H9 (cell line): ENCODE measurements around the gene MICU1. TPM values are rescaled to one million over a fixed set of nuclear protein-coding genes. Genes with fewer than 3 reads are reported as not detected.

Experiments used
- DNase-seq: peaks from one replicate; pipeline ENCODE4 v3.0.0-alpha.2; 2017
- H2AFZ ChIP-seq: one replicate; pipeline ENCODE4 v1.6.1; 2013; ENCODE audit warnings: mild to moderate bottlenecking, low read length, control low read depth, moderate library complexity
- H2AK5ac ChIP-seq: 2 replicates; pipeline ENCODE4 v1.6.1; 2013; ENCODE audit warnings: low read length, control low read depth, mixed read lengths; ENCODE audit not compliant: insufficient read length
- H2BK120ac ChIP-seq: one replicate; pipeline ENCODE4 v1.6.1; 2013; ENCODE audit warnings: low read depth, mild to moderate bottlenecking, low read length, control low read depth, inconsistent platforms; ENCODE audit not compliant: poor library complexity, severe bottlenecking
- H2BK12ac ChIP-seq: 2 replicates; pipeline ENCODE4 v1.6.1; 2013; ENCODE audit warnings: low read length, control low read depth, mixed read lengths, low read depth; ENCODE audit not compliant: insufficient read length
- H2BK15ac ChIP-seq: 2 replicates; pipeline ENCODE4 v1.6.1; 2013; ENCODE audit warnings: low read depth, low read length, control low read depth
- H2BK20ac ChIP-seq: one replicate; pipeline ENCODE4 v1.6.1; 2013; ENCODE audit warnings: low read depth, mild to moderate bottlenecking, low read length, control low read depth, inconsistent platforms; ENCODE audit not compliant: poor library complexity, severe bottlenecking
- H2BK5ac ChIP-seq: 2 replicates; pipeline ENCODE4 v1.6.1; 2013; ENCODE audit warnings: low read length, control low read depth, mixed read lengths; ENCODE audit not compliant: insufficient read length
- H3K14ac ChIP-seq: 2 replicates; pipeline ENCODE4 v1.6.1; 2013; ENCODE audit warnings: low read length, control low read depth; ENCODE audit not compliant: insufficient read depth
- H3K18ac ChIP-seq: 2 replicates; pipeline ENCODE4 v1.6.1; 2013; ENCODE audit warnings: low read depth, mild to moderate bottlenecking, mixed read lengths, low read length, control low read depth; ENCODE audit not compliant: insufficient read length
- H3K23ac ChIP-seq: 2 replicates; pipeline ENCODE4 v1.6.1; 2013; ENCODE audit warnings: low read length, control low read depth, mixed read lengths, low read depth; ENCODE audit not compliant: insufficient read length
- H3K23me2 ChIP-seq: 2 replicates; pipeline ENCODE4 v1.6.1; 2013; ENCODE audit warnings: low read depth, mild to moderate bottlenecking, mixed read lengths, low read length, control low read depth; ENCODE audit not compliant: insufficient read length, poor library complexity, severe bottlenecking
- H3K27ac ChIP-seq: 2 replicates; pipeline ENCODE4 v1.5.1; 2013; ENCODE audit warnings: low read length, control low read depth, mixed read lengths, low read depth; ENCODE audit not compliant: insufficient read length
- H3K27me3 ChIP-seq: 2 replicates; pipeline ENCODE4 v1.6.1; 2013; ENCODE audit warnings: low read length, control low read depth, inconsistent platforms; ENCODE audit not compliant: insufficient read depth
- H3K4ac ChIP-seq: 2 replicates; pipeline ENCODE4 v1.6.1; 2013; ENCODE audit warnings: low read depth, mild to moderate bottlenecking, control low read depth, inconsistent platforms, low read length, moderate library complexity
- H3K4me1 ChIP-seq: 2 replicates; pipeline ENCODE4 v1.6.1; 2013; ENCODE audit warnings: low read length, control low read depth, inconsistent platforms; ENCODE audit not compliant: insufficient read depth
- H3K4me2 ChIP-seq: 2 replicates; pipeline ENCODE4 v1.6.1; 2013; ENCODE audit warnings: low read length, control low read depth, mixed read lengths; ENCODE audit not compliant: insufficient read length, insufficient read depth
- H3K56ac ChIP-seq: 2 replicates; pipeline ENCODE4 v1.6.1; 2013; ENCODE audit warnings: low read depth, mild to moderate bottlenecking, mixed read lengths, low read length, control low read depth; ENCODE audit not compliant: insufficient read length
- H3K79me1 ChIP-seq: 2 replicates; pipeline ENCODE4 v1.6.1; 2013; ENCODE audit warnings: low read depth, mild to moderate bottlenecking, moderate library complexity, low read length, control low read depth, inconsistent platforms; ENCODE audit not compliant: insufficient read depth, poor library complexity, severe bottlenecking
- H3K79me2 ChIP-seq: 2 replicates; pipeline ENCODE4 v1.6.1; 2013; ENCODE audit warnings: low read length, control low read depth, inconsistent platforms; ENCODE audit not compliant: insufficient read depth
- H3K9ac ChIP-seq: 2 replicates; pipeline ENCODE4 v1.6.1; 2013; ENCODE audit warnings: low read length, control low read depth, mixed read lengths; ENCODE audit not compliant: insufficient read length; ENCODE audit errors: extremely low read depth
- H3K9me3 ChIP-seq: one replicate; pipeline ENCODE4 v1.6.1; 2013; ENCODE audit warnings: low read depth, low read length, inconsistent platforms; ENCODE audit not compliant: control insufficient read depth
- H3T11ph ChIP-seq: one replicate; pipeline ENCODE4 v1.6.1; 2013; ENCODE audit warnings: mild to moderate bottlenecking, low read length, control low read depth, inconsistent platforms
- H4K20me1 ChIP-seq: one replicate; pipeline ENCODE4 v1.6.1; 2013; ENCODE audit not compliant: control insufficient read depth, insufficient read length, insufficient read depth
- H4K5ac ChIP-seq: 2 replicates; pipeline ENCODE4 v1.6.1; 2013; ENCODE audit warnings: low read depth, mild to moderate bottlenecking, mixed read lengths, low read length, control low read depth; ENCODE audit not compliant: insufficient read length
- H4K8ac ChIP-seq: replicated peaks from 2 replicates; pipeline ENCODE4 v1.6.1; 2013; ENCODE audit warnings: low read length, control low read depth, mixed read lengths, low read depth; ENCODE audit not compliant: insufficient read length
- H4K91ac ChIP-seq: 2 replicates; pipeline ENCODE4 v1.6.1; 2013; ENCODE audit warnings: low read depth, mild to moderate bottlenecking, moderate library complexity, mixed read lengths, low read length, control low read depth; ENCODE audit not compliant: insufficient read length
- H3K27ac Mint-ChIP-seq, 3 experiments: 2 replicates in 2 of 3; 3 replicates in 1 of 3; pipeline ENCODE4 v1.8.0; 2020 to 2021; ENCODE audit warnings: mixed read lengths in 3 of 3, mild to moderate bottlenecking in 1 of 3, moderate library complexity in 1 of 3
- H3K27me3 Mint-ChIP-seq: 2 replicates; pipeline ENCODE4 v1.8.0; 2021; ENCODE audit warnings: low read depth, mild to moderate bottlenecking, moderate library complexity, mixed read lengths
- H3K36me3 Mint-ChIP-seq, 3 experiments: 2 replicates in 2 of 3; 3 replicates in 1 of 3; pipeline ENCODE4 v1.8.0; 2020 to 2021; ENCODE audit warnings: low read depth in 3 of 3, mixed read lengths in 3 of 3; ENCODE audit not compliant: insufficient read depth in 1 of 3
- H3K4me1 Mint-ChIP-seq, 2 experiments: 2 replicates each; pipeline ENCODE4 v1.8.0; 2020; ENCODE audit warnings: mixed read lengths in 2 of 2
- H3K4me3 Mint-ChIP-seq, 2 experiments: 2 replicates in 1 of 2; 3 replicates in 1 of 2; pipeline ENCODE4 v1.8.0; 2020 to 2021; ENCODE audit warnings: mild to moderate bottlenecking in 2 of 2, mixed read lengths in 2 of 2, moderate library complexity in 1 of 2
- H3K9me3 Mint-ChIP-seq, 2 experiments: 2 replicates in 1 of 2; 3 replicates in 1 of 2; pipeline ENCODE4 v1.8.0; 2020; ENCODE audit warnings: mild to moderate bottlenecking in 2 of 2, mixed read lengths in 2 of 2, moderate library complexity in 1 of 2
- CTCF ChIP-seq: fragments of 200-600 bp; sonication (generic); conservative IDR thresholded peaks from 3 replicates; pipeline ENCODE4 v1.8.0; 2021; ENCODE audit warnings: antibody characterized with exemption, mild to moderate bottlenecking
- WGBS: extraction: QIAGEN DNeasy Blood & Tissue Kit; methylation state at CpG from one replicate; pipeline ENCODE4 v1.1.7; 2013; ENCODE audit warnings: missing lambda C conversion rate, low lambda C conversion rate, mixed read lengths; ENCODE audit not compliant: insufficient read length; ENCODE audit errors: extremely low coverage; 5-methylcytosine and 5-hydroxymethylcytosine counted together
- total RNA-seq: library from RNA; stranded (reverse); gene quantifications from 2 replicates; pipeline ENCODE4 v1.2.1, GENCODE V29; 2021

Gene MICU1
- total RNA-seq, 1 experiment from 2014 or later, result 33.2 TPM

GRCh38 chr10:72365106-72365895, 260.6 kb downstream of the MICU1 start:
- Histone ChIP-seq H4K20me1 (no peaks in the 10 kb centered on the region), H4K8ac (no peak overlapping the region), H2AFZ (no peak overlapping the region), H3K79me2 (no peaks in the 10 kb centered on the region), H3T11ph (no peak overlapping the region), H4K91ac (no peak overlapping the region), H2AK5ac (no peak overlapping the region), H3K14ac (no peak overlapping the region), H3K27ac (no peak overlapping the region), H3K9ac (no peak overlapping the region), H3K4me2 (no peak overlapping the region), H4K5ac (no peak overlapping the region), H2BK5ac (no peak overlapping the region), H3K4me1 (no peaks in the 10 kb centered on the region), H3K23me2 (no peaks in the 10 kb centered on the region), H3K4ac (no peak overlapping the region), H2BK12ac (no peak overlapping the region), H2BK120ac (no peak overlapping the region), H3K23ac (no peak overlapping the region), H2BK20ac (no peak overlapping the region), H3K27me3 (no peaks in the 10 kb centered on the region), H3K56ac (no peak overlapping the region), H3K18ac (no peak overlapping the region), H2BK15ac (no peak overlapping the region), H3K79me1 (no peaks in the 10 kb centered on the region), H3K9me3 (no peaks in the 10 kb centered on the region)
- Mint-ChIP-seq H3K9me3 (no peaks in the 10 kb centered on the region), H3K27me3 (no peaks in the 10 kb centered on the region; the same call in 1 of the 2 replicates), H3K36me3 (peaks cover 2 to 13% (median 9%) of the 10 kb centered on the region in 3 experiments; a peak in 6 of 7 replicates), H3K4me1 (peaks cover 2 to 3% of the 10 kb centered on the region in 2 experiments; a peak in 2 of 4 replicates), H3K27ac (peak overlapping the region in 1 of 3 experiments; percentile 54; a peak in 2 of 7 replicates), H3K4me3 (no peak overlapping the region)
- no peak for TF ChIP-seq CTCF
- no CpG with 5 or more reads among the region's 7 CpGs for WGBS
- DNase-seq, result no peak
